Osteocyte (in vitro differentiated cells): ENCODE results near the gene KHDC4. TPM values are rescaled to one million over a fixed set of nuclear protein-coding genes. Genes with fewer than 3 reads are reported as not detected.

Experiments
- DNase-seq: peaks from one replicate; pipeline ENCODE4 v3.0.0; 2021; ENCODE audit warnings: mixed read lengths; ENCODE audit not compliant: unreplicated experiment; ENCODE audit errors: extremely low spot score
- H3K27ac Mint-ChIP-seq: one replicate; pipeline ENCODE4 v1.8.0; 2021; ENCODE audit warnings: mild to moderate bottlenecking, mixed read lengths; ENCODE audit not compliant: unreplicated experiment
- H3K27me3 Mint-ChIP-seq: one replicate; pipeline ENCODE4 v1.8.0; 2021; ENCODE audit warnings: mixed read lengths; ENCODE audit not compliant: unreplicated experiment
- H3K36me3 Mint-ChIP-seq: one replicate; pipeline ENCODE4 v1.8.0; 2021; ENCODE audit warnings: mixed read lengths; ENCODE audit not compliant: unreplicated experiment
- H3K4me1 Mint-ChIP-seq: one replicate; pipeline ENCODE4 v1.8.0; 2021; ENCODE audit warnings: mixed read lengths; ENCODE audit not compliant: unreplicated experiment
- H3K4me3 Mint-ChIP-seq: one replicate; pipeline ENCODE4 v1.8.0; 2021; ENCODE audit warnings: mild to moderate bottlenecking, moderate library complexity, mixed read lengths; ENCODE audit not compliant: unreplicated experiment
- H3K9me3 Mint-ChIP-seq: one replicate; pipeline ENCODE4 v1.8.0; 2021; ENCODE audit warnings: mixed read lengths; ENCODE audit not compliant: unreplicated experiment
- total RNA-seq: library from RNA; stranded (reverse); gene quantifications from 2 replicates; pipeline ENCODE4 v1.2.1, GENCODE V29; 2021
- TF ChIP-seq, protein P1 (sequence below): fragments of 200-600 bp; sonication (generic); IDR thresholded peaks from 2 replicates; pipeline ENCODE4 v1.5.0; 2021; ENCODE audit warnings: antibody characterized with exemption, mild to moderate bottlenecking, moderate library complexity

Gene KHDC4
- total RNA-seq, 1 donor from 2014 or later = 53.7 TPM

DNA sequence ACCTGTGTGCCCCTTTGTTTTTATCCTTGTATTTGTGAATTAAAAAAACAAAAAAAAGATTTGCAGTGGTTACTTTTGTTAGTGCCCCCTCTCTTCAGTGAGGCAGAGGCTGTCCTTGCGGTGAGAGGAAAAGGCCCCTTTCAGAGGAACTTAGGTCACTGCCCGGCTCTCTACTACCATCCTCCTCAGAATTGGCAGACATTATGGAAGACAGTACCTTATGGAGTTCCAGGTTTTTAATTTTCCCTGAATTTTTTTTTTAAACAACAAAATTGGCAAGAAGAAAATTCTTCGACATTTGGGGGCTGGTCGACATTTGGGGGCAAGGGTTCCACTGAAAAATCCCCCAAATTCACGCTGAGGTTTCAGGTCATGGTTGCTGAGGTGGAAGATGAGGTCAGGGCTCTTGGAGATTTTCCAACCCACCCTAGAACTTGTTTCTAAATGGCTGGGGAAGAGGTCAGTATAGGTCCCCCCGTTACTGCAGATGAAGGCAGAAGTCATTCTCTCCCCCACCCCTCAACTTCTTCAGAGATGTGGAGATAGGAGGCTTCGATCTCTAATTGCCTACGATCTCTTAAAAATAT lies 12.5 kb upstream of the KHDC4 start:
- no peak overlapping the region for H3K4me3 Mint-ChIP-seq
- TF ChIP-seq, protein P1, sequence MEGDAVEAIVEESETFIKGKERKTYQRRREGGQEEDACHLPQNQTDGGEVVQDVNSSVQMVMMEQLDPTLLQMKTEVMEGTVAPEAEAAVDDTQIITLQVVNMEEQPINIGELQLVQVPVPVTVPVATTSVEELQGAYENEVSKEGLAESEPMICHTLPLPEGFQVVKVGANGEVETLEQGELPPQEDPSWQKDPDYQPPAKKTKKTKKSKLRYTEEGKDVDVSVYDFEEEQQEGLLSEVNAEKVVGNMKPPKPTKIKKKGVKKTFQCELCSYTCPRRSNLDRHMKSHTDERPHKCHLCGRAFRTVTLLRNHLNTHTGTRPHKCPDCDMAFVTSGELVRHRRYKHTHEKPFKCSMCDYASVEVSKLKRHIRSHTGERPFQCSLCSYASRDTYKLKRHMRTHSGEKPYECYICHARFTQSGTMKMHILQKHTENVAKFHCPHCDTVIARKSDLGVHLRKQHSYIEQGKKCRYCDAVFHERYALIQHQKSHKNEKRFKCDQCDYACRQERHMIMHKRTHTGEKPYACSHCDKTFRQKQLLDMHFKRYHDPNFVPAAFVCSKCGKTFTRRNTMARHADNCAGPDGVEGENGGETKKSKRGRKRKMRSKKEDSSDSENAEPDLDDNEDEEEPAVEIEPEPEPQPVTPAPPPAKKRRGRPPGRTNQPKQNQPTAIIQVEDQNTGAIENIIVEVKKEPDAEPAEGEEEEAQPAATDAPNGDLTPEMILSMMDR = no peak
- no peaks in the 10 kb centered on the region for H3K9me3 Mint-ChIP-seq
- H3K4me1 Mint-ChIP-seq = peaks cover 26% of the 10 kb centered on the region
- no peaks in the 10 kb centered on the region for H3K27me3 Mint-ChIP-seq
- DNase-seq = no peak
- no peak overlapping the region for H3K27ac Mint-ChIP-seq
- H3K36me3 Mint-ChIP-seq = peaks cover 28% of the 10 kb centered on the region

DNA sequence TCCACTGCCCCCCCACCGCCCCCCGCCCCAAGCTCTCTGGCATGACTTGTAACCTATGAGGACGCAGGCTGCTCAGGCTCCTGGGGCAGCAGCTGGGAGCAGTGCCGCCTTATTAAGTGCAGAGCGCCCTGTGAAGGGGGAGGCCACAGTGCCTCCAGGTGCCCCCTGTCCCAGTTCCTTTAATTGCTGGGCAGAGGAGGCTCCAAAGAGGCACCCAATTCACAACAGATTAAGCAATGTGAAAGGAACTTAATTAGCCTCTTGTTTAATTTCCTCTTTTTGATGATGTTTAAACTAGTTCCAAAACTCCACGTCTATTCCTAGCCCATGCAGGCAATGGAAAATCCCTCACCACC lies 10.2 kb upstream of the KHDC4 start:
- peak overlapping the region; percentile 33 for H3K27ac Mint-ChIP-seq
- H3K4me1 Mint-ChIP-seq = peaks cover 44% of the 10 kb centered on the region
- H3K36me3 Mint-ChIP-seq = peaks cover 16% of the 10 kb centered on the region
- no peaks in the 10 kb centered on the region for H3K9me3 Mint-ChIP-seq
- DNase-seq = no peak
- no peaks in the 10 kb centered on the region for H3K27me3 Mint-ChIP-seq
- H3K4me3 Mint-ChIP-seq = no peak overlapping the region
- TF ChIP-seq, protein P1 = no peak

DNA sequence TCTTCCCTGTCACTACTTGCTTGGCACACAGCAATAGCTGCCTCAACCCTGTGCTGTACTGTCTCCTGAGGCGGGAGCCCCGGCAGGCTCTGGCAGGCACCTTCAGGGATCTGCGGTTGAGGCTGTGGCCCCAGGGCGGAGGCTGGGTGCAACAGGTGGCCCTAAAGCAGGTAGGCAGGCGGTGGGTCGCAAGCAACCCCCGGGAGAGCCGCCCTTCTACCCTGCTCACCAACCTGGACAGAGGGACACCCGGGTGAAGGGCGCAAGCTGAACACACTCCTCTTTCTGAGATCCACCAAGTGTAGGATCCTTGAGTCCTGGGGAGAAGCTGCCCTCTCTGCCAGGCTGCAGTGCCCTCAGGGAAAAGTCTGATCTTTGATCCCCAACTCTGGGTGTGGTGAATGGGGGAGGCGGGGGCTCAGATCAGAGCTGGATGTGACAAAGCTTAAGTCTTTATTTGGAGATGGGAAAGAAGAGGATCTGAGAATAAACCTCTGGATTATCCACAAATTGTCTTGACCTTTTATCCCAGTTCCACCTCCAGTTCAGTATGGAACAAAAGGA lies 8.4 kb upstream of the KHDC4 start:
- peaks cover 55% of the 10 kb centered on the region for H3K4me1 Mint-ChIP-seq
- no peaks in the 10 kb centered on the region for H3K27me3 Mint-ChIP-seq
- no peak overlapping the region for H3K4me3 Mint-ChIP-seq
- TF ChIP-seq, protein P1 = no peak
- no peaks in the 10 kb centered on the region for H3K9me3 Mint-ChIP-seq
- peaks cover 14% of the 10 kb centered on the region for H3K36me3 Mint-ChIP-seq
- H3K27ac Mint-ChIP-seq = peak overlapping the region; percentile 96
- DNase-seq = no peak

DNA sequence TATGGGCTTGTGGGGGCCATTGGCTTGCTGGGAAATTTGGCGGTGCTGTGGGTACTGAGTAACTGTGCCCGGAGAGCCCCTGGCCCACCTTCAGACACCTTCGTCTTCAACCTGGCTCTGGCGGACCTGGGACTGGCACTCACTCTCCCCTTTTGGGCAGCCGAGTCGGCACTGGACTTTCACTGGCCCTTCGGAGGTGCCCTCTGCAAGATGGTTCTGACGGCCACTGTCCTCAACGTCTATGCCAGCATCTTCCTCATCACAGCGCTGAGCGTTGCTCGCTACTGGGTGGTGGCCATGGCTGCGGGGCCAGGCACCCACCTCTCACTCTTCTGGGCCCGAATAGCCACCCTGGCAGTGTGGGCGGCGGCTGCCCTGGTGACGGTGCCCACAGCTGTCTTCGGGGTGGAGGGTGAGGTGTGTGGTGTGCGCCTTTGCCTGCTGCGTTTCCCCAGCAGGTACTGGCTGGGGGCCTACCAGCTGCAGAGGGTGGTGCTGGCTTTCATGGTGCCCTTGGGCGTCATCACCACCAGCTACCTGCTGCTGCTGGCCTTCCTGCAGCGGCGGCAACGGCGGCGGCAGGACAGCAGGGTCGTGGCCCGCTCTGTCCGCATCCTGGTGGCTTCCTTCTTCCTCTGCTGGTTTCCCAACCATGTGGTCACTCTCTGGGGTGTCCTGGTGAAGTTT lies 7.8 kb upstream of the KHDC4 start:
- H3K9me3 Mint-ChIP-seq = no peaks in the 10 kb centered on the region
- peaks cover 55% of the 10 kb centered on the region for H3K4me1 Mint-ChIP-seq
- no peaks in the 10 kb centered on the region for H3K27me3 Mint-ChIP-seq
- DNase-seq = no peak
- H3K27ac Mint-ChIP-seq = peak overlapping the region; percentile 96
- H3K4me3 Mint-ChIP-seq = no peak overlapping the region
- peaks cover 11% of the 10 kb centered on the region for H3K36me3 Mint-ChIP-seq
- TF ChIP-seq, protein P1 = no peak

DNA sequence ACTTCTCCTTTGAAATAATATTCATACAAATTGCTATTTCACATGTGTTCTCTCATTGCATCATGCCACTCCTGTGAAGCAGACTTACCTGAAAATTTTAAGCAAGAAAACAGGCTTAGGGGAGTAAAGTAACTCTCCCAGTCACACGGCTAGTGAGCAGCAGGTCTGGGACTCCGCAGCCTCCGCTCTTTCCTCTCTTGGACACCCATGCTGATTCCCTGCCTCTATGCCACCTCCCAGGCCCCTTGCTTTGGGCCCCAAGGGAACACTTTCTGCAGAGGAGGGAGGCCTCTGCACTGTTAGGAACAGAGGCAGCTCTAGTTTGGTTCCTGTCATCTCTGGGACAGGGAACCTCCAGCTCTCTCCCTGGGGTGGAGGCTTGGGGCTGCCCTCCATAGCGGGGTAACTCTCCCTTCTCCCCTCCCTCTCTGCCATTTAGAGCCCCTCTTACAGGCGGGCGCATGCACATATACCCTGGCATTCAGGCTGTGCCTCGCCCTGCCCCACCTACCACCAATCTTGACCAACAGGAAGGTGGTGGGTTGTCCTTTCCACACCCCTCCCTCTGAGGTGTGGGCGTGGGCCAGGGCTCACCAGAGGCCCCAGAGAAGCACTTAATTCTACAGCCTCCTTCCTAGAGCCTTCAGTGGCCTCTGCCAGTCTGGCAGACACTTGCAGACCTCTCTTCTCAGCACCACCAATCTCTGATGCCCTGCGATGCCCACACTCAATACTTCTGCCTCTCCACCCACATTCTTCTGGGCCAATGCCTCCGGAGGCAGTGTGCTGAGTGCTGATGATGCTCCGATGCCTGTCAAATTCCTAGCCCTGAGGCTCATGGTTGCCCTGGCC lies 7.0 kb upstream of the KHDC4 start, which contains the start of gene RXFP4:
Gene RXFP4 (plus strand): TSS at position 646 of the 852 bp plus-strand sequence. CDS start 72 bp downstream, at position 718.
- Mint-ChIP-seq H3K4me1 (peaks cover 55% of the 10 kb centered on the region), H3K4me3 (peak within 1 kb of the TSS; percentile 1)

More for the DNA sequence above, 7.0 kb upstream of the KHDC4 start, which contains the start of gene RXFP4:
- no peak for DNase-seq
- peaks cover 3% of the 10 kb centered on the region for H3K36me3 Mint-ChIP-seq
- no peaks in the 10 kb centered on the region for H3K9me3 Mint-ChIP-seq
- TF ChIP-seq, protein P1 = no peak
- peak within 1 kb of the TSS; percentile 96 for H3K27ac Mint-ChIP-seq
- no peaks in the 10 kb centered on the region for H3K27me3 Mint-ChIP-seq
